ENCODE data around the gene WDR5. TPM values are rescaled to one million over a fixed set of nuclear protein-coding genes. Genes with fewer than 3 reads are reported as not detected.
A peak's percentile ranks its signal among the peaks of the same experiment; 100 is the strongest.

Gene WDR5
- total RNA-seq, 2 donors from 2014 or later, result 26.7 to 48.1 TPM

DNA sequence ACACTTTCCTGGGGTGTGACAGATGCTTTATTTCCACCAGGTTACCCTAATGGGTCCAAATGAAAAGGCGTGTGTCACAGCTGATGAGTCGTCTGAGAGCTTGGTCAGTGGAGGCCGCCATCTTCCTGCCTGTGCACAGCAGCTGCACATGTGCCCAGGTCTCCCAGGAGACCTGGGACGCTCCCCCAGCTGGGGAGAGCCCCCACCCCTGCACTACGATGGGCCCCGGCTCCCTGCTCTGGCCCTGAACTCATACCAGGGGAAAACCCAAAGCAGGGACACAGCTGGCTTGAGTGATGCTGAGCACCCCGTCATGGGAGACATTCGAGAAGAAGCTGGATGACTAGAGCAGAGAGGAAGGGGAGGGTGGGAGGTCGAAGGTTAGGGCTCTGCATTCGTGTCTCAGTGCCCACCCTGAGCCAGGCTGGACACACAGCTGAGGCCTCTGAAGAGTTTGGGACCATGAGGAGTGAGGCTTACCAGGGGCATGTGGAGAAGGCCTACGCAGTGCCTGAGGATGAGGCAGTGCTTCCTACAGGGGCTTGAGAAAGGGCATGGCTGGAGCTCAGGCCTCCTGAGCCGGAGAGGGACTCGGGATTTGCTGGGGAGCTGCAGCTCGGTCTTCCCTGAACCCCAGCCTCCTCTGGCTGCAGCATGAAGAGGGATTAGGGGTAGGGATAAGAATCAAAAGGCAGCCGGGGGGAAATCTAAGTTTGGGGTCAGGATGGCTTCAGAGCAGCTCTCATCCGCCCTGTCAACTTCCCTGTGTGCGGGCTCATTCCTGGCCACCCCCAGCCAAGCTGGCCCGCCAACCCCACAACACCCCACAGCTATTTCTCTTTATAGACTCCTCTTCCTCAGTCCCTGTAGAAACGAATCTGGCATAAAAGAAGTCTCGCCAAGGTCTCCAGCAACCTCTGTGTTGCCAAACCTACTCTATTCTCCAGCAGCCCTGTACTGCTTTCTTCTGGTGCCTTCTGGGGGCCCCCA is 70.7 kb downstream of the WDR5 start:
- Mint-ChIP-seq H3K9me3 (peaks cover 4% of the 10 kb centered on the region), H3K4me3 (no peak overlapping the region), H3K27ac (no peak overlapping the region), H3K27me3 (no peaks in the 10 kb centered on the region), H3K4me1 (no peaks in the 10 kb centered on the region), H3K36me3 (ENCODE audit: low read depth) (no peaks in the 10 kb centered on the region)
- peak; percentile 93 for ATAC-seq (replicated peaks)

GRCh38 chr9:134208310-134208841 is 72.5 kb downstream of the WDR5 start:
- no peak overlapping the region for H3K4me3 Mint-ChIP-seq
- H3K27ac Mint-ChIP-seq, result no peak overlapping the region
- ATAC-seq (replicated peaks), result no peak
- H3K4me1 Mint-ChIP-seq, result no peaks in the 10 kb centered on the region
- H3K27me3 Mint-ChIP-seq, result no peaks in the 10 kb centered on the region
- peaks cover 4% of the 10 kb centered on the region for H3K9me3 Mint-ChIP-seq
- H3K36me3 Mint-ChIP-seq (ENCODE audit: low read depth), result no peaks in the 10 kb centered on the region

- no peak overlapping the region for H3K27ac Mint-ChIP-seq
- no peaks in the 10 kb centered on the region for H3K36me3 Mint-ChIP-seq (ENCODE audit: low read depth)
- no peak for ATAC-seq (replicated peaks)
- H3K4me3 Mint-ChIP-seq, result no peak overlapping the region
- H3K9me3 Mint-ChIP-seq, result no peaks in the 10 kb centered on the region
- H3K4me1 Mint-ChIP-seq, result no peaks in the 10 kb centered on the region
- H3K27me3 Mint-ChIP-seq, result no peaks in the 10 kb centered on the region
Observed at GRCh38 chr9:134208981-134209725, 73.3 kb downstream of the WDR5 start.

Other genes with a start within 250 kb of the WDR5 start
- 1 to 10 TPM; 7.0 to 7.3 TPM for gene VAV2, start 143.8 kb upstream of the WDR5 start, total RNA-seq
- 10 to 100 TPM in 1 of 2 donors, 1 to 10 TPM in 1; 8.5 to 12.5 TPM for gene BRD3OS, start 110.6 kb upstream of the WDR5 start, total RNA-seq
- gene BRD3, start 68.1 kb upstream of the WDR5 start, total RNA-seq, result 10 to 100 TPM in 1 of 2 donors, 1 to 10 TPM in 1; 8.4 to 10.6 TPM
- 10 to 100 TPM; 58.0 to 86.0 TPM for gene RNU6ATAC, start 28.5 kb downstream of the WDR5 start, total RNA-seq
- gene RXRA, start 190.4 kb downstream of the WDR5 start, total RNA-seq, result 10 to 100 TPM in 1 of 2 donors, 1 to 10 TPM in 1; 4.2 to 41.6 TPM